ENCODE data around the gene FSTL4. TPM values are rescaled to one million over a fixed set of nuclear protein-coding genes. Genes with fewer than 3 reads are reported as not detected.

Gene FSTL4
- polyA plus RNA-seq, 1 donor (not counting 4 experiments of a cell fraction or from before 2014, with no cell fraction given), result 1.7 TPM

- TF ChIP-seq EZH2 (IDR thresholded peaks at IDR 0.05; ENCODE audit: low read length), result no peak
- TF ChIP-seq, protein P1, sequence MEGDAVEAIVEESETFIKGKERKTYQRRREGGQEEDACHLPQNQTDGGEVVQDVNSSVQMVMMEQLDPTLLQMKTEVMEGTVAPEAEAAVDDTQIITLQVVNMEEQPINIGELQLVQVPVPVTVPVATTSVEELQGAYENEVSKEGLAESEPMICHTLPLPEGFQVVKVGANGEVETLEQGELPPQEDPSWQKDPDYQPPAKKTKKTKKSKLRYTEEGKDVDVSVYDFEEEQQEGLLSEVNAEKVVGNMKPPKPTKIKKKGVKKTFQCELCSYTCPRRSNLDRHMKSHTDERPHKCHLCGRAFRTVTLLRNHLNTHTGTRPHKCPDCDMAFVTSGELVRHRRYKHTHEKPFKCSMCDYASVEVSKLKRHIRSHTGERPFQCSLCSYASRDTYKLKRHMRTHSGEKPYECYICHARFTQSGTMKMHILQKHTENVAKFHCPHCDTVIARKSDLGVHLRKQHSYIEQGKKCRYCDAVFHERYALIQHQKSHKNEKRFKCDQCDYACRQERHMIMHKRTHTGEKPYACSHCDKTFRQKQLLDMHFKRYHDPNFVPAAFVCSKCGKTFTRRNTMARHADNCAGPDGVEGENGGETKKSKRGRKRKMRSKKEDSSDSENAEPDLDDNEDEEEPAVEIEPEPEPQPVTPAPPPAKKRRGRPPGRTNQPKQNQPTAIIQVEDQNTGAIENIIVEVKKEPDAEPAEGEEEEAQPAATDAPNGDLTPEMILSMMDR (optimal IDR thresholded peaks at IDR 0.05 in 1 of 3, IDR thresholded peaks at IDR 0.05 in 1 of 3, conservative IDR thresholded peaks at IDR 0.05 in 1 of 3; ENCODE audit: extremely low read depth in 1 of 3, insufficient read depth in 2 of 3, low read length in 3 of 3), result no peak
- peaks cover 4% of the 10 kb centered on the region for H3K27me3 ChIP-seq (ENCODE audit: control insufficient read depth, extremely low read depth, insufficient read depth, low read length)
- no peaks in the 10 kb centered on the region for H3K9me3 ChIP-seq (ENCODE audit: control insufficient read depth, low read depth, low read length)
- FAIRE-seq, result no peak
- H3K36me3 ChIP-seq (ENCODE audit: control insufficient read depth in 2 of 2, extremely low read depth in 1 of 2, insufficient read depth in 2 of 2, low read length in 2 of 2), result no peaks in the 10 kb centered on the region
- no peak overlapping the region for H3K27ac ChIP-seq (ENCODE audit: control insufficient read depth, insufficient read depth, low read length)
- no peak overlapping the region for H2AFZ ChIP-seq (ENCODE audit: control insufficient read depth, low read length)
- H3K4me2 ChIP-seq (ENCODE audit: control insufficient read depth, extremely low read depth, insufficient read depth, low read depth, low read length), result no peak overlapping the region
- no peaks in the 10 kb centered on the region for H4K20me1 ChIP-seq (ENCODE audit: control insufficient read depth, extremely low read depth, insufficient read depth, low read length)
- H3K4me3 ChIP-seq (ENCODE audit: control insufficient read depth in 2 of 3, extremely low read depth in 1 of 3, insufficient read depth in 2 of 3, low read depth in 1 of 3, low read length in 3 of 3), result no peak overlapping the region
- H3K9me1 ChIP-seq (ENCODE audit: control insufficient read depth, extremely low read depth, insufficient read depth, low read length), result no peaks in the 10 kb centered on the region
- dilution Hi-C loops (cut with MboI; ENCODE audit: extremely low pct_ligation_motif_present, low sequenced_read_pairs), result no loop called here
- H3K79me2 ChIP-seq (ENCODE audit: control insufficient read depth, insufficient read depth, low read length), result no peaks in the 10 kb centered on the region
- H3K4me1 ChIP-seq (ENCODE audit: control insufficient read depth, extremely low read depth, insufficient read depth, low read length), result no peaks in the 10 kb centered on the region
- no peak for DNase-seq (ENCODE audit: low read depth, low spot score)
- no peak overlapping the region for H3K9ac ChIP-seq (ENCODE audit: control insufficient read depth, extremely low read depth, insufficient read depth, low read length)
These were observed 278.8 kb downstream of the FSTL4 start for GRCh38 chr5:133333326-133334150.

DNA sequence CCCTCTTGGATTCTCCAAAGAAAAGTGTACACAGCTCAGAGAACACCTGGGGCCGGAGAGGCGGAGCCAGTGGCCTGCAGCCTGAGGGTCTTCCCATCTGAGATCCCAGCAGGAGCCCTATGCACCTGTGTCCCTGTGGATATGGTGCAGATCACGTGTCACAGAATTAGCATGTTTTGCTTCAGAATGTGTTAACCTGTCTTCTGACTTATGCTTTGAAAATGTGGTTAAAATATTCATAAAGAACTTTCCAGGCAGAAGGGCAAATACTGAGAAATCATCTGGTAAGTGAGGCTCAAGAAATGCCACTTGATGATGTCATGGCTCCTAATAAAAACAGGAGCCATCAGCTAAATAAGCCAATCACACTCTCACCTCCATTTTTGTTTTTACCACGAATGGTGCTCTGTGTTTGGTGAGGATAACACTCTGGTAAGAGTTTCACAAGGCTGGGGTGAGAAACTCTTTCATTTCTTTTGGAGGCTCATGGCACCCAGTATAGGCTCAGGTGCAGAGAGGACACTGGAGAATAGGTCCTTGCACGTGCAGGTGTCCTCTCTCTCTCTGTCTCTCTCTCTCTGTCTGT lies 279.8 kb downstream of the FSTL4 start:
- DNase-seq (ENCODE audit: low read depth, low spot score) (no peak), FAIRE-seq (no peak)
- TF ChIP-seq EZH2 (IDR thresholded peaks at IDR 0.05; ENCODE audit: low read length), result no peak
- TF ChIP-seq, protein P1 (optimal IDR thresholded peaks at IDR 0.05 in 1 of 3, IDR thresholded peaks at IDR 0.05 in 1 of 3, conservative IDR thresholded peaks at IDR 0.05 in 1 of 3; ENCODE audit: extremely low read depth in 1 of 3, insufficient read depth in 2 of 3, low read length in 3 of 3), result no peak
- Histone ChIP-seq H3K4me2 (ENCODE audit: control insufficient read depth, extremely low read depth, insufficient read depth, low read depth, low read length) (no peak overlapping the region), H3K27me3 (ENCODE audit: control insufficient read depth, extremely low read depth, insufficient read depth, low read length) (peaks cover 4% of the 10 kb centered on the region), H3K9me1 (ENCODE audit: control insufficient read depth, extremely low read depth, insufficient read depth, low read length) (no peaks in the 10 kb centered on the region), H4K20me1 (ENCODE audit: control insufficient read depth, extremely low read depth, insufficient read depth, low read length) (no peaks in the 10 kb centered on the region), H2AFZ (ENCODE audit: control insufficient read depth, low read length) (no peak overlapping the region), H3K36me3 (ENCODE audit: control insufficient read depth in 2 of 2, extremely low read depth in 1 of 2, insufficient read depth in 2 of 2, low read length in 2 of 2) (no peaks in the 10 kb centered on the region), H3K4me1 (ENCODE audit: control insufficient read depth, extremely low read depth, insufficient read depth, low read length) (no peaks in the 10 kb centered on the region), H3K9ac (ENCODE audit: control insufficient read depth, extremely low read depth, insufficient read depth, low read length) (no peak overlapping the region), H3K27ac (ENCODE audit: control insufficient read depth, insufficient read depth, low read length) (no peak overlapping the region), H3K9me3 (ENCODE audit: control insufficient read depth, low read depth, low read length) (no peaks in the 10 kb centered on the region), H3K4me3 (ENCODE audit: control insufficient read depth in 2 of 3, extremely low read depth in 1 of 3, insufficient read depth in 2 of 3, low read depth in 1 of 3, low read length in 3 of 3) (no peak overlapping the region), H3K79me2 (ENCODE audit: control insufficient read depth, insufficient read depth, low read length) (no peaks in the 10 kb centered on the region)
- dilution Hi-C loops (cut with MboI; ENCODE audit: extremely low pct_ligation_motif_present, low sequenced_read_pairs), result no loop called here

Data from keratinocyte (primary cell).